IPS-20b (cell line): Measurements from ENCODE around the gene CNN2.
"Not testable (repeated sequence)": the region's sequence is repeated elsewhere in the genome, so short reads cannot be mapped to it uniquely, and the experiment has no call there.

ENCODE experiments used
- H3K27ac ChIP-seq: one replicate; pipeline ENCODE4 v1.5.1; 2013; ENCODE audit warnings: low read length
- H3K27me3 ChIP-seq: 2 replicates; pipeline ENCODE4 v1.6.1; 2013; ENCODE audit warnings: mild to moderate bottlenecking, low read length, inconsistent platforms; ENCODE audit not compliant: insufficient read depth
- H3K36me3 ChIP-seq: 2 replicates; pipeline ENCODE4 v1.6.1; 2013; ENCODE audit warnings: low read depth, mild to moderate bottlenecking, inconsistent platforms, low read length, moderate library complexity; ENCODE audit not compliant: insufficient read depth
- H3K4me1 ChIP-seq: 2 replicates; pipeline ENCODE4 v1.6.1; 2013; ENCODE audit warnings: mild to moderate bottlenecking, control low read depth, inconsistent platforms, low read length, moderate library complexity; ENCODE audit not compliant: insufficient read depth
- H3K4me3 ChIP-seq: 2 replicates; pipeline ENCODE4 v1.5.1; 2013; ENCODE audit warnings: mild to moderate bottlenecking, low read length, inconsistent platforms
- H3K9ac ChIP-seq: 2 replicates; pipeline ENCODE4 v1.6.1; 2013; ENCODE audit warnings: low read depth, mild to moderate bottlenecking, inconsistent platforms, low read length, moderate library complexity
- H3K9me3 ChIP-seq: 2 replicates; pipeline ENCODE4 v1.6.1; 2013; ENCODE audit warnings: mild to moderate bottlenecking, low read depth, low read length, inconsistent platforms; ENCODE audit not compliant: insufficient read depth

CNN2 gene

DNA sequence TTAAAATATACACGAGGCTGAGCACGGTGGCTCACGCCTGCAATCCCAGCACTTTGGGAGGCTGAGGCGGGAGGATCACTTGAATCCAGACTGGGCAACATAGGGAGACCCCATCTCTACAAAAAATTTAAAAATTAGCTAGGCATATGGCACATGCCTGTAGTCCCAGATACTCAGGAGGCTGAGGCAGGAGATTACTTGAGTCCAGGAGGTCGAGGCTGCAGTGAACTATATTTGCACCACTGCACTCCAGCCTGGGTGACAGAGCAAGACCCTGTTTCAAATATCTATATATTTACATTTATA is 2.6 kb upstream of the CNN2 start:
- not testable (repeated sequence) for H3K4me1 ChIP-seq, H3K9ac ChIP-seq, H3K4me3 ChIP-seq, H3K9me3 ChIP-seq, H3K27ac ChIP-seq, H3K27me3 ChIP-seq, H3K36me3 ChIP-seq

DNA sequence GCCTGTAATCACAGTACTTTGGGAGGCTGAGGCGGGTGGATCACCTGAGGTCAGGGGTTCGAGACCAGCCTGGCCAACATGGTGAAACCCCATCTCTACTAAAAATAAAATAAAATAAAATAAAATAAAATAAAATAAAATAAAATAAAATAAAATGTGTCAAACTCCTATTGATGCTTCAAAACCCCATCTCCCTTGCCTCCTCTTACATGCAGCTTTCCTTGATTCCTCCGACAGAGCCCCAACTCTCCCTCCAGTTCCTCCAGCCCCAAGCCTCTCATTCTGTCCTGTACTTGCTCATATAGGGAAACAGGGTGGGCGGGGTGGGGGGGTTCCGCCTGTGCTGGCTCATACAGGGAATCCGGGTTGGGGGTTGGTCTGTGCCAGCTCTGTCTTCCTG is 1.3 kb upstream of the CNN2 start:
- peaks cover 13% of the 10 kb centered on the region for H3K36me3 ChIP-seq
- not testable (repeated sequence) for H3K27ac ChIP-seq, H3K27me3 ChIP-seq, H3K9ac ChIP-seq, H3K9me3 ChIP-seq, H3K4me3 ChIP-seq, H3K4me1 ChIP-seq

DNA sequence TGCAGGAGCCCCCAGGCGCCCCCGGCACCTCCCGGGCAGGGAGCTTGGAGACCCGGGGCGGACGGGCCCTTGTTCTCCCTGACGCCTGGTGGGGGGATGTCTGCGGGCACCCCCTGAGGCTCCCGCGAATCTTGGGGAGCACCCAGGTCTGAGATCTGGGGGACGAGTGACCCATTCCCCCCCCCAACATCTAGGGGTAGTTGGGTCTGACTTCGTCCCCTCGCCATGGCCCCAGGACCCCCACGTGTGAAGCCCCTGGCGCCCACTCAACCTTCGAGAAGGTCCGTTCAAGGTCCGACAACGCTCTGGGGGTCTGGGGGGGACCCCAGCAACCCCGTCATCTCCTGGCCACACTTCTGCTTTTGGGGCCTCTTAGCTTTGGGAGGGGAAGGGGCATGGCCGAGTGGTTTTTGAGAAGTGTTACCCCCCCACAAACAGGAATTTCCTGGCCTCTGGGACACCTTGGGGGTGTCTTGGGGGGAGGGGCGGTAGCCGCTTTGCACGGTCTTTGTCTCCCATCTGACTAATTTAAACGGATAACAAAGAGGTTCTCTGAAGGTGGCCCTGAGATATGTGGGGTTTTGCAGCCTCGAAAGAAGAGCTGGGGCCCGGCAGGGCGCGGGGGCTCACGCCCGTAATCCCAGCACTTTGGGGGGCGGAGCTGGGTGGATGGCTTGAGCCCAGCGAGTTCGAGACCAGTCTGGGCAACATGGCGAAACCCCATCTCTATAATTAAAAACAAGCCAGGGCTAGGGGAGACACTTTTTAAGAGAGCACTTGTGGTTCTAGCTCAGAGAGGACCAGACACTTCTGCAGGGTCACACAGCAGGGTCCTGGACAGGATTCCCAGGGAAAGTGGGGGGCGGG is 608 bp downstream of the CNN2 start:
- Histone ChIP-seq H3K27me3 (no peaks in the 10 kb centered on the region), H3K36me3 (peaks cover 30% of the 10 kb centered on the region), H3K4me3 (peak overlapping the region; percentile 98), H3K9me3 (no peaks in the 10 kb centered on the region), H3K9ac (peak overlapping the region; percentile 100), H3K27ac (peak overlapping the region; percentile 100), H3K4me1 (no peaks in the 10 kb centered on the region)

DNA sequence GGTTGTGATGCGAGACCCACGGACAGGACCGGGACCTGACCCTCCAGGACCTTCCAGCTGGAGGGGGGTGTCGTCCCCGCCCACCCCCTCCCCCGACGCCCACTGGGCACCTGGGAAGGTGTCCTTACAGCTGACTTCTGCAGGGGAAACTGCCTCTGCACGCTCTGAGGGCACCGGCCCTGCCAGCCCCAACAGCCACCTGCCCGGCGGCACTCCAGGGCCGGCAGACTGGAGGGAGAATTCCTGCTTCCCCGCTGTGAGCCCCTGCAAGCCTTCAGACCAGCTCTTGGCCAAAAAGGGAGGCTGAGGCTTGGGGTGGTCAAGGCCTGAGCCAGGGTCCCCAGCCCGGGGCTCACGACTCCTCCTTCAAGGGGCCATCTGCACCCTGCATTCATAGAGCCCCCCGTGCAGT is 1.2 kb downstream of the CNN2 start:
- H3K27ac ChIP-seq = peak overlapping the region; percentile 100
- no peaks in the 10 kb centered on the region for H3K4me1 ChIP-seq
- no peaks in the 10 kb centered on the region for H3K9me3 ChIP-seq

DNA sequence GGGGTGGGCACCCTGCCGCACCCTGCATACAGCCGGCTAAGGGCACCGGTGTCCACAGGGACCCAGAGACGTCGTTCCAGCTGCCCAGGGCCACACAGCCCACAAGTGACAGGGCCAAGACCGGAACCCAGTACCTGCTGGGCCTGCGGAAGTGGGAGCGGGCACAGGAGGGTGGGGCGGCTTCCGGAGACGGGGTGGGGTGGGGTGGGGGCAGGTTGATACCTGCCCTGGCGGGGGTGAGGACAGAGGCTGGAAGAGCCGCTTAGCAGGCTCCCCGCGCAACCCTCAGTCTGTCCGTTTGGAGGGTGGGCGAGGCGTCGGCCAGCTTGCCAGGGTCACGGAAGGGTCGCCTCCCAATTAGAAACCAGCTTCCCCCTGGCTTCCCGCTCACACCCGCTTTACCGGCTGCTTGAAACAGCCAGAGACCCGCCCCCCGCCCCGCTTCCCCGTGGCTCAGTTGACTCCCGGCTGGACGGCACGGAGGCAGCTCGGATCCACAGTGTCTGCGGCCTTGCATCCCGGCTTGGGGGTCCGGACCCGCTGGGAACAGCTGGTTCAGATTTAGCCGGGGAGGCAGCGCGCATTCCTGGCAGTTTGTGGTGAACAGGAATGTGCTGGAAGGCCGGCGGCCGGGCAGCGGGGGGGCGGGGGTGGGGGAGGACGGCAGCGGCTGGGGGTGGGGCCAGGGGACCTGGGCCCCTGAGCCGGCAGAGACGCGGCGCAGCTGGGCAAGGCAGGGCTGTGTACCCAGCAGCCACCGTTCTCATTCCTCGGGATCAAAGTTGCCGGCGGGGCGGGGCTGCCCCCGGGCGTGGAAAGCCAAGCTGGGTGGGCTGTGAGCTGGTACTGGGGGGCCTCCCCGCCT is 1.9 kb downstream of the CNN2 start:
- Histone ChIP-seq H3K4me3 (peak overlapping the region; percentile 98), H3K4me1 (no peaks in the 10 kb centered on the region), H3K9ac (peak overlapping the region; percentile 100), H3K27ac (no peak overlapping the region), H3K27me3 (no peaks in the 10 kb centered on the region), H3K9me3 (no peaks in the 10 kb centered on the region), H3K36me3 (peaks cover 43% of the 10 kb centered on the region)

More for the DNA sequence above, 1.2 kb downstream of the CNN2 start:
- Histone ChIP-seq H3K36me3 (peaks cover 37% of the 10 kb centered on the region), H3K27me3 (no peaks in the 10 kb centered on the region), H3K9ac (peak overlapping the region; percentile 100), H3K4me3 (peak overlapping the region; percentile 98)

DNA sequence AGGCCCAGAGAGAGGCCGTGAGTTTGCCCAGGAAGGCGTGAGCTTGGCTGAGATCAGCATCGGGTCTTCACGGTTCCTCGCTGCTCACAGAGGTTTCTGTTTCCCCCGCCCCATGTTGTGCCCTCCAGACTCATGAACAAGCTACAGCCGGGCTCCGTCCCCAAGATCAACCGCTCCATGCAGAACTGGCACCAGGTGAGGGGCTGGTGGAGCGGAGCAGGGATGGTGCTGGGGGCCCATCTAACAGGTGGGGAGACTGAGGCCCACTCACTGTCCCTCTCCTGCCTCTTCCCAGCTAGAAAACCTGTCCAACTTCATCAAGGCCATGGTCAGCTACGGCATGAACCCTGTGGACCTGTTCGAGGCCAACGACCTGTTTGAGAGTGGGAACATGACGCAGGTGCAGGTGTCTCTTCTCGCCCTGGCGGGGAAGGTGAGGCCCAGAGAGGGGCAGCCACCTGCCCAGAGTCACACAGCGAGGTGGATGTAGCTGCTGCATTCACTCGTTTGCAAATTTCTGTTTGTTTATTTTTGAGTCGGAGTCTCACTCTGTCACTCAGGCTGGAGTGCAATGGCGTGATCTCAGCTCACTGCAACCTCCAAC is 6.0 kb downstream of the CNN2 start:
- H3K36me3 ChIP-seq = peaks cover 67% of the 10 kb centered on the region
- H3K27ac ChIP-seq = no peak overlapping the region
- H3K4me3 ChIP-seq = no peak overlapping the region
- no peaks in the 10 kb centered on the region for H3K9me3 ChIP-seq
- no peaks in the 10 kb centered on the region for H3K27me3 ChIP-seq
- no peak overlapping the region for H3K9ac ChIP-seq
- no peaks in the 10 kb centered on the region for H3K4me1 ChIP-seq

DNA sequence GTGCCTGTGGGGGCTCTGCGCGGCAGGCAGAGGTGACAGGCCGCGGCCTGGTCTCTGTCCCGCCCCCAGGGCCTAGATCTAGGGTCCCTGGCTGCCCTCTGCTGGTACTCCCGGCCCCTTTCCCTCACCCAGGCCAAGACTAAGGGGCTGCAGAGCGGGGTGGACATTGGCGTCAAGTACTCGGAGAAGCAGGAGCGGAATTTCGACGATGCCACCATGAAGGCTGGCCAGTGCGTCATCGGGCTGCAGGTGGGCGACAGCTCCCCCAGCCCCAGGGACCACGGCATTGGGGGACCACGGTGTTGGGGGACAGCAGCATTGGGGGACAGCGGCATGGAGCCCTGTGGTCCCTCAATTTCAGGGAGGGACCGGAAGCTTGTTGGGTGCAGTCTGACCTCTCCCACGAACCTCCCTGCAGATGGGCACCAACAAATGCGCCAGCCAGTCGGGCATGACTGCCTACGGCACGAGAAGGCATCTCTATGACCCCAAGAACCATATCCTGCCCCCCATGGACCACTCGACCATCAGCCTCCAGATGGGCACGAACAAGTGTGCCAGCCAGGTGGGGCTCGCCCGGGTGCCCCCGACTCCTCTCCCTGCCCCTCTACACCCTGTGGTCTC is 9.7 kb downstream of the CNN2 start:
- no peak overlapping the region for H3K4me3 ChIP-seq
- no peaks in the 10 kb centered on the region for H3K9me3 ChIP-seq
- H3K27me3 ChIP-seq = no peaks in the 10 kb centered on the region
- no peak overlapping the region for H3K27ac ChIP-seq
- no peaks in the 10 kb centered on the region; the same call in 1 of the 2 replicates for H3K4me1 ChIP-seq
- peaks cover 63% of the 10 kb centered on the region for H3K36me3 ChIP-seq
- H3K9ac ChIP-seq = no peak overlapping the region

DNA sequence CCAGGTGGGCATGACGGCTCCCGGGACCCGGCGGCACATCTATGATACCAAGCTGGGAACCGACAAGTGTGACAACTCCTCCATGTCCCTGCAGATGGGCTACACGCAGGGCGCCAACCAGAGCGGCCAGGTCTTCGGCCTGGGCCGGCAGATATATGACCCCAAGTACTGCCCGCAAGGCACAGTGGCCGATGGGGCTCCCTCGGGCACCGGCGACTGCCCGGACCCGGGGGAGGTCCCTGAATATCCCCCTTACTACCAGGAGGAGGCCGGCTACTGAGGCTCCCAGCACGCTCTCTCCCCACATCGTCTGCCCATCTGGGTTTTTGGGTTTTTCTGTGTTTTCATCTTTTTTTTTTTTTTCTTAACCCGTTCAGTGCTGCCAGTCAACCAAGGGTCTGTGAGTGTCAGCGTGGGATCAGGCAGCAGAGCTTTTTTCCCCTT is 11.2 kb downstream of the CNN2 start:
- Histone ChIP-seq H3K4me1 (no peaks in the 10 kb centered on the region; the same call in 1 of the 2 replicates), H3K27me3 (no peaks in the 10 kb centered on the region), H3K36me3 (peaks cover 48% of the 10 kb centered on the region), H3K27ac (no peak overlapping the region), H3K9ac (no peak overlapping the region), H3K9me3 (no peaks in the 10 kb centered on the region), H3K4me3 (no peak overlapping the region)

DNA sequence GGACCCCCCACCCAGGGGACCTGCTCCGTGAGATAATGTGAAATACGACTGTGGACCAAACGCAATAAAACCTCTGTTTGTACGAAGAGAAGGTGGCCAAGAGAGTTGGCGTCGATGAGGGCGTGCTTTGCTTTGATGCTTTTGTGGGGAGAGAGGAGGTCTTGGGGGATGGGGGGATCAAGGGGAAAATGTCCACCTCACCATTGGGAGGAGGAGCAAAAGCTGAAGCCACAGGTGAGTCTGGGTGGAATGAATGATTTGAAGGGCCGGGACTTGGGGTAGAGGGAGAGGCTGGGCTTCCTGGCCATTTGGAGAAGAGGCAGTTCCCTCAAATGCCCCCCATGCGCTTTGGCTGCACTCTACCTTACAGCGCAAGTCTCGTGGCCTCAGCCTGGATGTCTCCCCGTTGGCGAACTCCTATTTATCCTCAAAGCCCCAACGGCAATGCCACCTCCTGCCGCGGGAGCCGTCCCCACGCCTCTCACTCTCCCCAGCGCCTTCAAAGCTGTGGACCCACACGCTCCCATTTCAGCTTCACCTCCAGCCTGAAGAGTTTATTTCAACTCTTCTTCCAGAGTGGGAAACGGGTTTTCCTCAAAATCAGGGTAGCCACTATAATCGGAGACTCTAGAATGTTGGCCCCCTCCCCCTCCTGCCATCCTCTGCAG is 12.7 kb downstream of the CNN2 start:
- no peaks in the 10 kb centered on the region; the same call in 1 of the 2 replicates for H3K4me1 ChIP-seq

DNA sequence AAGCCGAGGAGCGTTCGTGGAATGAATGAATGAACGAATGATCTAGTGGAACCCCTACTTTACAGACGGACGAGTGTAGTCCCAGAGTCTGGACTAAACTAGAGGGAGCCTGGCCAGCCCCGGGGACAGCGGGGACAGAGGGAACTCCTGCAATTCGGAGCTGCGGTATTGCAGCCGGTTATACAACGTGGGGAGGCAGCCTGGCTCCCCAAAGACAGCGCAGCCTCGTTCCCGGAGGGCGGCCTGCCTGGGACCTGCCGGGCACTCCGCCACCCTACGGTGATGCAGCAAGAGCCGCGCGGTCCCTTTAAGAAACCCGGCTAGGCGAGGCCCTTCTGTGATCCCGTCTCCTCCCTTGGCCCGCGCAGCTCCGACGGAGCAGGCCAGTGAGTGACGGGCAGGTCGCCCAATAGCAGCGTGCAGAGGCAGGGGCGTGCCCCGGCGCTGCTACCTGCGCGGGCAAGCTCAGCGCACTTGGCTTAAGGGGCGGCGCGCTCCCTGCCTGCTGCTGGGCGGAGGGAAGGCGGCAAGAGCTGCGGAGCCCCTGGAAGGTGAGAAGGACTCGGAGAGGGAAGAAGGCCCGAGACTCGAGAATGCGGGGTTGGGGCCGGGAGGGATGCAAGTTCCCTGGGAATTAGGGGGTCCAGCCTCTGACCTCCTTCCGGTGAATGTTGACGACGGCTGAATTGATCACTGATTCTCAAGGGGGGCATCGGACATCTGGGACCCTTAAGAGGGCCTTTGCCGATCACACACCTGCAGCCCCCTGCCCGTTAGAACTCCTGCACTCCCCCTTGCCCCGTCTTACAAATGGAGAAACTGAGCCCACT is 13.5 kb downstream of the CNN2 start, which contains the start of gene ABCA7:
ABCA7 (plus strand) TSS at position 462 of the 830 bp plus-strand sequence. CDS start 1,255 bp downstream, outside the sequence.
- Histone ChIP-seq H3K27me3 (no peaks in the 10 kb centered on the region), H3K4me3 (peak within 1 kb of the TSS; percentile 90), H3K36me3 (peaks cover 39% of the 10 kb centered on the region), H3K4me1 (no peaks in the 10 kb centered on the region; the same call in 1 of the 2 replicates), H3K9ac (peak within 1 kb of the TSS; percentile 80; the same call in 1 of the 2 replicates), H3K9me3 (no peaks in the 10 kb centered on the region), H3K27ac (no peak within 1 kb of the TSS)

More for the DNA sequence above, 12.7 kb downstream of the CNN2 start:
- Histone ChIP-seq H3K36me3 (peaks cover 39% of the 10 kb centered on the region), H3K9me3 (no peaks in the 10 kb centered on the region), H3K9ac (peak overlapping the region; percentile 48; the same call in 1 of the 2 replicates), H3K27me3 (no peaks in the 10 kb centered on the region), H3K27ac (no peak overlapping the region), H3K4me3 (peak overlapping the region; percentile 90)
